A673 (cell line): ENCODE data around the gene HOXB7. TPM values are rescaled to one million over a fixed set of nuclear protein-coding genes. Genes with fewer than 3 reads are reported as not detected.

ENCODE experiments used
- BruUV-seq: library from RNA; stranded (reverse); fragments of 400-500 nt; replicated peaks from 2 replicates; lab custom pipeline; 2021; lab: Mats Ljungman, UMichigan
- CTCF ChIA-PET: fragments of 300-600 bp; sonication (Branson Sonifier 250); formaldehyde crosslinking; loops from one replicate; lab custom pipeline; 2022; ENCODE audit warnings: antibody characterized with exemption; lab: Charles Lee
- POLR2A ChIA-PET: fragments of 300-600 bp; sonication (Branson Sonifier 250); formaldehyde crosslinking; loops from one replicate; lab custom pipeline; 2022; ENCODE audit warnings: antibody characterized with exemption; ENCODE audit not compliant: low non-redundant PET; lab: Charles Lee
- DNase-seq: peaks from one replicate; pipeline ENCODE4 v3.0.0-alpha.2; 2015; ENCODE audit warnings: low spot score
- H3K27ac ChIP-seq: fragments of 200-600 bp; sonication (generic); 2 replicates; pipeline ENCODE4 v1.5.1; 2016; ENCODE audit warnings: mixed run types, low read depth, mild to moderate bottlenecking, mixed read lengths, antibody characterized with exemption, low read length; ENCODE audit not compliant: poor library complexity, severe bottlenecking
- H3K27me3 ChIP-seq: fragments of 200-600 bp; sonication (generic); replicated peaks from 2 replicates; pipeline ENCODE4 v1.6.1; 2017; ENCODE audit warnings: mixed run types, low read depth, mild to moderate bottlenecking, mixed read lengths, antibody characterized with exemption, low read length; ENCODE audit not compliant: insufficient read depth, poor library complexity
- H3K36me3 ChIP-seq: fragments of 200-600 bp; sonication (generic); 2 replicates; pipeline ENCODE4 v1.6.1; 2016; ENCODE audit warnings: mixed run types, mild to moderate bottlenecking, mixed read lengths, antibody characterized with exemption, low read length; ENCODE audit not compliant: insufficient read depth, poor library complexity, severe bottlenecking
- H3K4me1 ChIP-seq: fragments of 200-600 bp; sonication (generic); 2 replicates; pipeline ENCODE4 v1.6.1; 2017; ENCODE audit warnings: mixed run types, mild to moderate bottlenecking, mixed read lengths, antibody characterized with exemption, low read length; ENCODE audit not compliant: insufficient read depth, poor library complexity, severe bottlenecking
- H3K4me3 ChIP-seq: fragments of 200-600 bp; sonication (generic); 2 replicates; pipeline ENCODE4 v1.5.1; 2016; ENCODE audit warnings: low read depth, mixed run types, mild to moderate bottlenecking, mixed read lengths, low read length; ENCODE audit not compliant: poor library complexity, severe bottlenecking
- H3K9me3 ChIP-seq: fragments of 200-600 bp; sonication (generic); 2 replicates; pipeline ENCODE4 v1.6.1; 2016; ENCODE audit warnings: mixed run types, low read depth, mild to moderate bottlenecking, mixed read lengths, antibody characterized with exemption, low read length; ENCODE audit not compliant: poor library complexity, severe bottlenecking
- EZH2 ChIP-seq: fragments of 200-600 bp; sonication (generic); IDR thresholded peaks from 2 replicates; pipeline ENCODE4 v1.6.1; 2017; ENCODE audit warnings: borderline replicate concordance, low read depth, mild to moderate bottlenecking, mixed read lengths, antibody characterized with exemption, low read length; ENCODE audit not compliant: poor library complexity, severe bottlenecking
- intact Hi-C: fragments of 100-400 bp; cut with micrococcal nuclease; formaldehyde crosslinking; loops from one replicate; pipeline ENCODE4 v1.10.0; 2022; ENCODE audit not compliant: unreplicated experiment
- total RNA-seq: library from RNA; stranded (reverse); gene quantifications from 2 replicates; pipeline ENCODE4 v1.2.3, GENCODE V29; 2021
- TF ChIP-seq, protein P1 (sequence below): fragments of 300-800, 200-600 bp; sonication (generic); conservative IDR thresholded peaks from 2 replicates; pipeline ENCODE4 v1.5.1; 2017; ENCODE audit warnings: low read depth, mild to moderate bottlenecking, antibody characterized with exemption, low read length, moderate library complexity, mixed read lengths

The HOXB7 gene
- total RNA-seq, 1 experiment from 2014 or later: 32.2 TPM

DNA sequence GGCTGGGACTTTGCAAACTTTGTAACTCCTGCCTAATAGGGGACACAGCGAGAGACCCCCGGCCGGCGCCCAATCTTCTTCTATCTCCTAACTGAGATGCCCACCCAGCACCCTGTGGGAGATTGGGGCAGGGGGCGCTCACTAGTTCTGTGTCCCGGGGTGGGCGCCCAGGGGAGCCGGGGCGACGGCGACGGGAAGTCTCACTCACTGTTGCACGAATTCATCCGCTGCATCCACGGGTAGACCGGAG is 13.4 kb downstream of the HOXB7 start:
- intact Hi-C loops: no loop called here
- CTCF ChIA-PET: no interaction called here
- no peaks in the 10 kb centered on the region for H3K9me3 ChIP-seq
- DNase-seq: no peak
- H3K27ac ChIP-seq: peak overlapping the region; percentile 41
- BruUV-seq: no TSS peak
- peaks cover 45% of the 10 kb centered on the region for H3K4me1 ChIP-seq
- H3K36me3 ChIP-seq: peaks cover 9% of the 10 kb centered on the region
- POLR2A ChIA-PET: no interaction called here
- H3K27me3 ChIP-seq: no peaks in the 10 kb centered on the region
- H3K4me3 ChIP-seq: peak overlapping the region; percentile 50
- TF ChIP-seq, protein P1, sequence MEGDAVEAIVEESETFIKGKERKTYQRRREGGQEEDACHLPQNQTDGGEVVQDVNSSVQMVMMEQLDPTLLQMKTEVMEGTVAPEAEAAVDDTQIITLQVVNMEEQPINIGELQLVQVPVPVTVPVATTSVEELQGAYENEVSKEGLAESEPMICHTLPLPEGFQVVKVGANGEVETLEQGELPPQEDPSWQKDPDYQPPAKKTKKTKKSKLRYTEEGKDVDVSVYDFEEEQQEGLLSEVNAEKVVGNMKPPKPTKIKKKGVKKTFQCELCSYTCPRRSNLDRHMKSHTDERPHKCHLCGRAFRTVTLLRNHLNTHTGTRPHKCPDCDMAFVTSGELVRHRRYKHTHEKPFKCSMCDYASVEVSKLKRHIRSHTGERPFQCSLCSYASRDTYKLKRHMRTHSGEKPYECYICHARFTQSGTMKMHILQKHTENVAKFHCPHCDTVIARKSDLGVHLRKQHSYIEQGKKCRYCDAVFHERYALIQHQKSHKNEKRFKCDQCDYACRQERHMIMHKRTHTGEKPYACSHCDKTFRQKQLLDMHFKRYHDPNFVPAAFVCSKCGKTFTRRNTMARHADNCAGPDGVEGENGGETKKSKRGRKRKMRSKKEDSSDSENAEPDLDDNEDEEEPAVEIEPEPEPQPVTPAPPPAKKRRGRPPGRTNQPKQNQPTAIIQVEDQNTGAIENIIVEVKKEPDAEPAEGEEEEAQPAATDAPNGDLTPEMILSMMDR: no peak
- no peak for TF ChIP-seq EZH2

DNA sequence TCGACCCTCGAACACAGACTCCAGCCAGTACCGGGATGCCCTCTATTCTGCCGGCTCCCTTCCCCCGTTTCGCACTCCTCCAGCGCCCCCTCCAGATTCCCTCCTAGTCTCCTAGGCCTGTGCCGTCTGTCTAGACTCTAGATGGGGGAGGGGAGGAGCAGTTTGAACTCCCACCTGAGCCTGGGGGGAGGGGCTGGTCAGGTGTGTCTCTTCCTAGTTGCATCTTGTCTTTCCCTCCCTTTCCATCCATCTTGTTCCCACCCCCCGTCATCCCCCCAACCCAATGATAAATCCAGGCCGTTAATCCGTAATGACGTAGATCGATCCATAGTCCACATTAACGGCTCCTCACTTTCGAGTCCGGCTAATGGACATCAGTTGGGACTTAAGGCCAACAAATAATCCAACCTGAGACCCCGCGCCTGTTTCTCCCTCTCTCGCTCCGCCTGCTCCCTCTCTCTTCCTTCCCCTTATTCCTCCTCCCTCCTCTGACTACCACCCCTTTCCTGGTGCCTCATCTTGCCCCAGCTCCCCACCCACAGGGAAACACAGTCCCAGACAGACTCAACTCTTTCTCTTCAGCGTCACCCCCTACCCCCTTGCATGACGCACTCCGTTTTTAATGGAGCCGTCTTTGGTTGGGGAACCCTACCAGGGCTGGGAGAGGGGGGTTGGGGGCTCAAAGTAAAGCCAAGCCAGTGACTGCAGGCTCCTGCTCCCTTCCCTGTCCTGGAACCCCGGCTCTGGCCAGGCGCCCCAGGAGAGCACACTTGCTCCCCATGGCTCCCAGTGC is 13.9 kb downstream of the HOXB7 start:
- no peak for DNase-seq
- BruUV-seq: no TSS peak
- no peak for TF ChIP-seq EZH2
- TF ChIP-seq, protein P1: no peak
- peaks cover 9% of the 10 kb centered on the region for H3K36me3 ChIP-seq
- ChIA-PET CTCF (interaction anchor here (0.7 kb wide), 1 partner anchor 245 kb away, joined by 3 read pairs; no protein-coding TSS in a partner anchor), POLR2A (no interaction called here)
- H3K27me3 ChIP-seq: no peaks in the 10 kb centered on the region
- peaks cover 43% of the 10 kb centered on the region for H3K4me1 ChIP-seq
- peak overlapping the region; percentile 41 for H3K27ac ChIP-seq
- H3K4me3 ChIP-seq: peak overlapping the region; percentile 50
- H3K9me3 ChIP-seq: no peaks in the 10 kb centered on the region
- intact Hi-C loops: no loop called here

DNA sequence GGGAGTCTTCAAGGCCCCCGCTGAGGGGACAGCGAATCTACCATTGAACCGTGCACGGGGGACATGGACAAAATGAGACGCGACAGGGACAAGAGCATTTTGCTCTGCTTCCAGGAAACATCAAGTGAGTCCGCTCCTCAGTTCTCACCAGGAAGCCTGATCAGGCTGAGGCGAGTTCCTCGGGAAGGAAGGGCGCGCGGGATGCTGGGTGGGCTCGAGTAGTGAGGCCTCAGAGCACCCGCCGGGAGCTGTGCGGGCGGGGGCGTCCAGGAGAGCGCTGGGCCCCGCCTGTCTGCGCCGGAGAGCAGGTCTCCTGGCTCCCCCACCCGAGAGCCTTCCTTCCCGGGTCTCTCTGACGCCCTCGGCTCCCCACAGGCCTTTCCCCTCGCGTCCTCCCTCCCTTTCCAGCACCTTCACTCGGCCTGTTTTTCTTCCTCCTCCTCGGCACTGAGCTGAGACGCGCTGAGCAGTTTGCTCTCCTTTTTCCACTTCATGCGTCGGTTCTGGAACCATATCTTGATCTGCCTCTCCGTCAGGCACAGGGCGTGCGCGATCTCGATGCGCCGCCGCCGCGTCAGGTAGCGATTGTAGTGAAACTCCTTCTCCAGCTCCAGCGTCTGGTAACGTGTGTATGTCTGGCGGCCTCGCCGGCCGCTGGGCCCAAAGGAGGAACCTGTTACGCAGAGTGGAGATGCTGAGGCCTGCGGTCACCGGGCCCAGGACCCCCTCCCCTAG is 14.7 kb downstream of the HOXB7 start:
- H3K27me3 ChIP-seq: no peaks in the 10 kb centered on the region
- ChIA-PET POLR2A (interaction anchor here (0.7 kb wide), 1 partner anchor 338 kb away, joined by 14 read pairs; no protein-coding TSS in a partner anchor), CTCF (interaction anchor here (0.7 kb wide), 1 partner anchor 245 kb away, joined by 3 read pairs; no protein-coding TSS in a partner anchor)
- peaks cover 36% of the 10 kb centered on the region for H3K4me1 ChIP-seq
- BruUV-seq: no TSS peak
- DNase-seq: no peak
- no peak overlapping the region for H3K4me3 ChIP-seq
- intact Hi-C loops: no loop called here
- H3K27ac ChIP-seq: no peak overlapping the region
- peaks cover 10% of the 10 kb centered on the region for H3K36me3 ChIP-seq
- H3K9me3 ChIP-seq: no peaks in the 10 kb centered on the region
- no peak for TF ChIP-seq EZH2
- TF ChIP-seq, protein P1: no peak
